Stimulated activated CD8-positive, alpha-beta memory T cell treated with anti-CD3 and anti-CD28 coated beads, Interleukin-7, amount 100 ng/mL, for 4 hours (primary cell): ENCODE data around the gene ZNF486.
A peak's percentile ranks its signal among the peaks of the same experiment; 100 is the strongest.
"Not testable (repeated sequence)": the region's sequence is repeated elsewhere in the genome, so short reads cannot be mapped to it uniquely, and the experiment has no call there.

Source experiments
- DNase-seq, 2 donors: peaks; one replicate each; pipeline ENCODE4 v3.0.0-alpha.2; 2020; ENCODE audit warnings: low read depth in 2 of 2

Gene ZNF486

DNA sequence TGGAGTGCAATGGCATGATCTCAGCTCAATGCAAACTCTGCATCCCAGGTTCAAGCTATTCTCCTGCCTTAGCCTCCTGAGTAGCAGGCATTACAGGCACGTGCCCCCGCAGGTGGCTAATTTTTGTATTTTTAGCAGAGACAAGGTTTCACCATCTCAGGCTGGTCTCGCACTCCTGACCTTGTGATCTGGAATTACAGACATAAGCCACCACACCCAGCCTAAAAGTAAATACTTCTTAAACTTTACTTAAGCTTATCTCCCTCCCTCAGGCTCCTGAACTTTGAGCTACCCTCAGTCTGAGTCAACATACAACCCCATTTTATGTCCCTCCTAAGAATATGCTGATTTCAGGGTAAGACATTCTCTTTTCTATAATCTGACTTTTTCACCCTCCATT lies 66.1 kb downstream of the ZNF486 start:
- DNase-seq, result no peak

DNA sequence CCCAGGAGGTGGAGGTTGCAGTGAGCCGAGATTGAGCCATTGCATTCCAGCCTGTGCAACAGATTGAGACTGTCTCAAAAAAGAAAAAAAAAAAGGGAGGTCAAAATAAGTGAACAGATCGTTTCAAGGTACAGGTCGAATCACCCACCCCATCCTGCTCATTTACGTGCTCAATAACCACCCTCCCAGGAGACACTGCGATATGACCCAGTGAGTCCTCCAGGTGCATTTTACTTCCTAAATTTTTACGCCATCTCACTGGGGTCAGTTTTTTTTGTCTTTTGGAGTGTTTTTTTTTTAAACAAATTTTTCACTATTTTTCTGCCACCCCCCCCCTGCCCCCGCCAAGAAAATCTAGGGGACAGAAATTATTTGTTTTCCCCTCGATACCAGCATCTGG lies 68.1 kb downstream of the ZNF486 start:
- DNase-seq, result no peak

DNA sequence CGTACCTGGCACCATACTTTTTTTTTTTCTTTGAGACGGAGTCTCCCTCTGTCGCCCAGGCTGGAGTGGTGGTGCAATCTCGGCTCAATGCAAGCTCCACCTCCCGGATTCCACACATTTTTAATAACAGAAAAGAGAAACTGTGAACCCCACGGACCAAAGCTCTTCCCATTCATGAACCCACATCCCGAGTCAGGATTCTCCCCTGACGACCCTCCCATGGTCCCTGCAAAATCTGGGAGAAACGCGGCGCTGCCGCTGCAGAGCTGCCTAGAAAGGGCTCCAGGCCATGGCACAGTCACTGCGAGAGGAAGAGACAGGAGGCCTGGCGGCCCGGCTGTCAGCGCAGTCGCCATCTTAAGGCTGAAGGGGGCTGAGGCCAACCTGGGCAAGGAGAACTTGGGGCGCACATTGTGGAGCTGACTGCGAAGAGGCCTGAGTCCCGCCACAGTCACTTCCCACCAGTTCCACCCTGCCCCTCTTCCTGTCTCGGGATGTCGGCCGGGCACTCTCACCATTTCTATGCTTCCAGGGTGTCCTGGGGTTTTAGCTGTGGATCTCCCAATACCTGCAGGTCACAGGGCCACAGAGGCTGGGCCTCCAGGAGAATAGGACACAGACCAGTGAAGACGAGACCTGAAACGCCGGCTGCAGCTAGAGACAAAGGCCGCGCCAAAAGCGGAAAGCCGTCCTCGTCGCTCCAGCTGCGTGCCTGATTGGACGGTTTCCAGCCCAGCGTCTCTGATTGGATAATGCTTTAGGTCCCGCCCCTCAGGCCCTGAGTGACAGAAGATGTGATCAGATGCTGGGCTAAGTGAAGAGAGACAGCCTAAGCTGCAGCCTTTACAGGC lies 71.0 kb downstream of the ZNF486 start:
- DNase-seq, result peak; percentile 68 to 77

- DNase-seq, result no peak
Measured at GRCh38 chr19:20243629-20244028, 76.6 kb downstream of the ZNF486 start.

DNA sequence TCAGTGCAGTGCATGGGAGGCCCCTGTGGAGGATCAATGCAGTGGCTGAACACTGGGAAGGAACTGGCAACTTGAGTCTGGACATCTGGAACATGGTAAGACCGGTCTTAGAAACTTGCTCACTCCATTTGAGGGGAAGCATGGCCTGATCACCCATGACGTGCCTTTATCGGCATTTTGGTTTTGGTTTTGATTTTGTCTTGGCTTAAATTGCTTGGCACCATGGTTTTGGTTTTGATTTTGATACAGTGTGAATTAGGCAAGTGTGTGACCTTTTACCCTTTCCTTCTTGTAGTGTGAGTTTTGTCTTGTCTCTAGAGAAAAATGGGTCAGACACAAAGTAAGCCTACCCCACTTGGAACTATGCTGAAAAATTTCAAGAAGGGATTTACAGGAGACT lies 77.3 kb downstream of the ZNF486 start:
- DNase-seq, result no peak

GRCh38 chr19:20245309-20245708 lies 78.3 kb downstream of the ZNF486 start:
- DNase-seq, result no peak

- DNase-seq, result no peak
Measured at GRCh38 chr19:20247016-20247683, 80.1 kb downstream of the ZNF486 start.

- not testable (repeated sequence) for DNase-seq
Measured at GRCh38 chr19:20248258-20248657, 81.2 kb downstream of the ZNF486 start.
